Neural progenitor cell (in vitro differentiated cells): ENCODE data around the gene ZNF827. TPM values are rescaled to one million over a fixed set of nuclear protein-coding genes. Genes with fewer than 3 reads are reported as not detected.

Experiments
- DNase-seq: peaks from one replicate; pipeline ENCODE4 v3.0.0-alpha.2; 2016; ENCODE audit warnings: low spot score
- H2AFZ ChIP-seq: fragments of 200-600 bp; sonication (generic); replicated peaks from 2 replicates; pipeline ENCODE4 v1.6.1; 2016; ENCODE audit warnings: antibody characterized with exemption
- H3F3A ChIP-seq: fragments of 200-600 bp; sonication (generic); 2 replicates; pipeline ENCODE4 v1.6.1; 2016; ENCODE audit warnings: antibody characterized with exemption, low read depth
- H3K27ac ChIP-seq: fragments of 200-600 bp; sonication (generic); 2 replicates; pipeline ENCODE4 v1.5.1; 2016; ENCODE audit warnings: mild to moderate bottlenecking
- H3K27me3 ChIP-seq: fragments of 200-600 bp; sonication (generic); 2 replicates; pipeline ENCODE4 v1.6.1; 2016; ENCODE audit warnings: mild to moderate bottlenecking, moderate library complexity
- H3K36me3 ChIP-seq: fragments of 200-600 bp; sonication (generic); 2 replicates; pipeline ENCODE4 v1.5.1; 2016
- H3K4me1 ChIP-seq: fragments of 200-600 bp; sonication (generic); 2 replicates; pipeline ENCODE4 v1.6.1; 2016; ENCODE audit warnings: mixed run types
- H3K4me2 ChIP-seq: fragments of 200-600 bp; sonication (generic); 2 replicates; pipeline ENCODE4 v1.6.1; 2016
- H3K4me3 ChIP-seq: fragments of 200-600 bp; sonication (generic); 2 replicates; pipeline ENCODE4 v1.5.1; 2016
- H3K79me2 ChIP-seq: fragments of 200-600 bp; sonication (generic); 2 replicates; pipeline ENCODE4 v1.6.1; 2016; ENCODE audit warnings: low read depth
- H3K9ac ChIP-seq: fragments of 200-600 bp; sonication (generic); 2 replicates; pipeline ENCODE4 v1.6.1; 2016
- H3K9me3 ChIP-seq: fragments of 200-600 bp; sonication (generic); 2 replicates; pipeline ENCODE4 v1.5.1; 2016; ENCODE audit warnings: low read depth
- H4K20me1 ChIP-seq: fragments of 200-600 bp; sonication (generic); 2 replicates; pipeline ENCODE4 v1.6.1; 2016; ENCODE audit warnings: low read depth
- H3K27ac Mint-ChIP-seq: 3 replicates; pipeline ENCODE4 v1.8.0; 2021; ENCODE audit warnings: mixed read lengths
- H3K27me3 Mint-ChIP-seq: 2 replicates; pipeline ENCODE4 v1.8.0; 2022; ENCODE audit warnings: low read depth, mild to moderate bottlenecking, inconsistent platforms, moderate library complexity, mixed read lengths; ENCODE audit not compliant: insufficient read depth
- H3K36me3 Mint-ChIP-seq: 3 replicates; pipeline ENCODE4 v1.8.0; 2021; ENCODE audit warnings: mixed read lengths
- H3K4me1 Mint-ChIP-seq: 3 replicates; pipeline ENCODE4 v1.8.0; 2021; ENCODE audit warnings: mixed read lengths
- H3K4me3 Mint-ChIP-seq: 3 replicates; pipeline ENCODE4 v1.8.0; 2021; ENCODE audit warnings: mild to moderate bottlenecking, moderate library complexity, mixed read lengths
- H3K9me3 Mint-ChIP-seq: 3 replicates; pipeline ENCODE4 v1.8.0; 2020; ENCODE audit warnings: mixed read lengths
- EZH2 ChIP-seq: fragments of 200-600 bp; sonication (generic); IDR thresholded peaks from 2 replicates; pipeline ENCODE4 v1.6.1; 2017; ENCODE audit warnings: antibody characterized with exemption, mild to moderate bottlenecking, moderate library complexity
- EZH2phosphoT487 ChIP-seq: fragments of 200-600 bp; sonication (generic); IDR thresholded peaks from 2 replicates; pipeline ENCODE4 v1.6.1; 2017; ENCODE audit warnings: antibody characterized with exemption
- total RNA-seq: library from RNA; depleted of rRNA; stranded (reverse); fragments of >200 nt; gene quantifications from 2 replicates; pipeline ENCODE4 v1.2.3, GENCODE V29; 2015; ENCODE audit warnings: low replicate concordance
- TF ChIP-seq, protein P1 (sequence below): fragments of 200-600 bp; sonication (generic); IDR thresholded peaks from 2 replicates; pipeline ENCODE4 v1.5.1; 2017; ENCODE audit warnings: antibody characterized with exemption, mild to moderate bottlenecking

Gene ZNF827
- total RNA-seq, 1 donor from 2014 or later, result 7.7 TPM

DNA sequence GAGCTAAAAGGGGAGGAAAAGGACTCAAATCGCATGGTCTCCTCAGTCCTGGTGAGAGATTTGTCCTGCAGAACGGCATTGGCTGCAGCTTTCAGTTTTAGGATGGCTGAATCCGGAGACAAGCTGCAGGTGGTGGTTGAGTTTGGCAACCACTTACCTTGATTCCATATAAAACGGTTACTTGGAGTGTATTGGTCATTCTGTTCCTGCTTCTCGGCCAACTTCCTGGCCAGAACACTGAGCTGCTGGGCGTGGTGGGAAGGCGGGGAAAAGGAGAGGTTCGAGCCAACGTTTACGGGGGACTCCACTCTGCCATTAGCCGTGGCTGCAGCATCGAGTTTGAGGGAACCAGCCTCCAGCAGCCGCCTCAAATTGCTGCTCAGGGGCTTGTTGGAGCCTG lies 36.1 kb downstream of the ZNF827 start:
- H3K27ac Mint-ChIP-seq, result no peak overlapping the region
- no peaks in the 10 kb centered on the region for H3F3A ChIP-seq

DNA sequence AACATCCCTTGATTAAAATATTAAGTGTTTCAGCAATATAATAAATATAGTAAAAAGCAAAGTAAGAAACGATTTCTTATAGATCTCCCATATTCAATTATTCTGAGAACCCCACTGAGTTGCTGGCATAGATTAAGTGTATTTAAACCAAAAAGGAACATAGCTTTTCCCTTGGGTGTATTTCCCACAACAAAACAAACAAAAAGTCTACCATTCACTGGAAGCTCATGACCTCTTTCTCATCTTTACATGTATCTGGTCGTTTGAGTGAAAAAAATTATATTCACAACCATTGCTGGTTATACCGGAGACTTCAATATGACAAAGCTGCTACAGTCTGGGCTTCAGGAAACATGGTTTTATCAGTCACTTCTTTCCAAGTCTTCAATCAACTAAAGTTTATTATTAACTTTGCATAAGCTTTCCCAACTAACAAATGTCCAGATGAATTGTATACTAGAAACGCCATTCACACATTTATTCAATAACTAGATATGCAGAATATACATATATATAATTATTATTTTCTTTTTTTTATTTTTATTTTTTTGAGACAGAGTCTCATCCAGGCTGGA lies 38.6 kb downstream of the ZNF827 start:
- no peaks in the 10 kb centered on the region for H3K36me3 ChIP-seq
- Mint-ChIP-seq H3K4me3 (no peak overlapping the region), H3K27ac (no peak overlapping the region), H3K27me3 (no peaks in the 10 kb centered on the region), H3K9me3 (peaks cover 5% of the 10 kb centered on the region), H3K4me1 (peaks cover 11% of the 10 kb centered on the region), H3K36me3 (peaks cover 58% of the 10 kb centered on the region)
- H3K27ac ChIP-seq, result no peak overlapping the region
- TF ChIP-seq EZH2phosphoT487 (no peak), EZH2 (no peak)
- TF ChIP-seq, protein P1, sequence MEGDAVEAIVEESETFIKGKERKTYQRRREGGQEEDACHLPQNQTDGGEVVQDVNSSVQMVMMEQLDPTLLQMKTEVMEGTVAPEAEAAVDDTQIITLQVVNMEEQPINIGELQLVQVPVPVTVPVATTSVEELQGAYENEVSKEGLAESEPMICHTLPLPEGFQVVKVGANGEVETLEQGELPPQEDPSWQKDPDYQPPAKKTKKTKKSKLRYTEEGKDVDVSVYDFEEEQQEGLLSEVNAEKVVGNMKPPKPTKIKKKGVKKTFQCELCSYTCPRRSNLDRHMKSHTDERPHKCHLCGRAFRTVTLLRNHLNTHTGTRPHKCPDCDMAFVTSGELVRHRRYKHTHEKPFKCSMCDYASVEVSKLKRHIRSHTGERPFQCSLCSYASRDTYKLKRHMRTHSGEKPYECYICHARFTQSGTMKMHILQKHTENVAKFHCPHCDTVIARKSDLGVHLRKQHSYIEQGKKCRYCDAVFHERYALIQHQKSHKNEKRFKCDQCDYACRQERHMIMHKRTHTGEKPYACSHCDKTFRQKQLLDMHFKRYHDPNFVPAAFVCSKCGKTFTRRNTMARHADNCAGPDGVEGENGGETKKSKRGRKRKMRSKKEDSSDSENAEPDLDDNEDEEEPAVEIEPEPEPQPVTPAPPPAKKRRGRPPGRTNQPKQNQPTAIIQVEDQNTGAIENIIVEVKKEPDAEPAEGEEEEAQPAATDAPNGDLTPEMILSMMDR, result no peak
- DNase-seq, result no peak
- no peak overlapping the region for H2AFZ ChIP-seq
- H3K9ac ChIP-seq, result no peak overlapping the region
- H4K20me1 ChIP-seq, result no peaks in the 10 kb centered on the region
- H3K4me3 ChIP-seq, result no peak overlapping the region
- peaks cover 37% of the 10 kb centered on the region for H3K79me2 ChIP-seq
- no peaks in the 10 kb centered on the region for H3K9me3 ChIP-seq
- peaks cover 6% of the 10 kb centered on the region for H3K4me1 ChIP-seq
- H3K27me3 ChIP-seq, result no peaks in the 10 kb centered on the region
- H3F3A ChIP-seq, result no peaks in the 10 kb centered on the region
- no peak overlapping the region for H3K4me2 ChIP-seq

More for the DNA sequence above, 36.1 kb downstream of the ZNF827 start:
- DNase-seq, result no peak
- Histone ChIP-seq H3K4me1 (peaks cover 20% of the 10 kb centered on the region), H2AFZ (no peak overlapping the region), H3K27me3 (no peaks in the 10 kb centered on the region), H3K4me3 (no peak overlapping the region), H3K27ac (no peak overlapping the region), H4K20me1 (peaks cover 8% of the 10 kb centered on the region), H3K9me3 (no peaks in the 10 kb centered on the region), H3K36me3 (no peaks in the 10 kb centered on the region), H3K79me2 (peaks cover 38% of the 10 kb centered on the region), H3K4me2 (no peak overlapping the region), H3K9ac (no peak overlapping the region)
- Mint-ChIP-seq H3K36me3 (peaks cover 54% of the 10 kb centered on the region), H3K27me3 (peaks cover 4% of the 10 kb centered on the region), H3K4me3 (no peak overlapping the region), H3K9me3 (peaks cover 5% of the 10 kb centered on the region), H3K4me1 (peaks cover 11% of the 10 kb centered on the region)
- no peak for TF ChIP-seq EZH2
- no peak for TF ChIP-seq EZH2phosphoT487
- TF ChIP-seq, protein P1, result no peak

DNA sequence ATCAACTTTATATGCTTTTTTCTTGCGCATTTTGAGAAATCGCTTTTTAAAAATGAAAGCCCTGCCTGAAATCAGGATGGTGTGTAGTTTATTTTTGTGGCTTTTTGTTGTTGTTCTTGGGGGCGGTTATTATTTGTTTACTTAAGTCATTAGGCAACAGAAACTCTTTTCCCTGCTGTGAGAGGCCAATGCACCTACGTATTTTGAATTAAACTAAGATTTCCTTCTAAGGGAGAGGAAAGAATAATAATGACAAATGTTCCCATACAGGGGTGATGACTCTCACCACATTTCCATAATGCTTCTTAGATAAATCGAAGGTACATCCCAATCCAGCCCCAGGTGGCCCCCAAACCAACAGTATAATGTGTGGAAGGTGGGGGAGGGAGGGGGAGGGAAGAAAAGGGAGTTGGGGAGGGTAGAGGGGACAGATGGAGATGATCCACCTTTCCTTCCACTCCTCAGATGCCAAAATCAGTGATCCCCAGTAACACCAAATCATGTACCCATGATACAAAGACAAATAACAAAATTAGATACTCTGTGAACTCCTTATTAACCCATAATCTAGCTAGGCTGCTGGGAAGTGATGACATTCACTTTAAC lies 39.6 kb downstream of the ZNF827 start:
- H3K9me3 ChIP-seq, result no peaks in the 10 kb centered on the region
- no peak overlapping the region for H3K4me2 ChIP-seq
- no peaks in the 10 kb centered on the region for H4K20me1 ChIP-seq
- H3K4me3 ChIP-seq, result no peak overlapping the region
- TF ChIP-seq EZH2, result no peak
- TF ChIP-seq, protein P1, result no peak
- no peak for TF ChIP-seq EZH2phosphoT487
- H3K9ac ChIP-seq, result no peak overlapping the region
- peaks cover 6% of the 10 kb centered on the region for H3K4me1 ChIP-seq
- no peaks in the 10 kb centered on the region for H3K36me3 ChIP-seq
- Mint-ChIP-seq H3K9me3 (peaks cover 4% of the 10 kb centered on the region), H3K36me3 (peaks cover 53% of the 10 kb centered on the region), H3K27ac (no peak overlapping the region), H3K4me3 (no peak overlapping the region), H3K4me1 (peaks cover 16% of the 10 kb centered on the region), H3K27me3 (no peaks in the 10 kb centered on the region)
- H2AFZ ChIP-seq, result no peak overlapping the region
- H3F3A ChIP-seq, result no peaks in the 10 kb centered on the region
- DNase-seq, result no peak
- H3K79me2 ChIP-seq, result peaks cover 37% of the 10 kb centered on the region
- H3K27ac ChIP-seq, result no peak overlapping the region
- H3K27me3 ChIP-seq, result no peaks in the 10 kb centered on the region
